HCT116 (cell line): ENCODE measurements around the gene HIVEP1. TPM values are rescaled to one million over a fixed set of nuclear protein-coding genes. Genes with fewer than 3 reads are reported as not detected.

ENCODE experiments used
- ATAC-seq: fragments of 200-7000 bp; cut with Tn5 transposase; 2 replicates; pipeline ENCODE4 v1.9.1; 2020; ENCODE audit warnings: mild to moderate bottlenecking, moderate library complexity
- BruUV-seq: library from RNA; stranded (reverse); fragments of 400-500 nt; replicated peaks from 2 replicates; lab custom pipeline; 2021; lab: Mats Ljungman, UMichigan
- CTCF ChIA-PET: fragments of 300-600 bp; sonication (Branson Sonifier 250); formaldehyde crosslinking; loops from one replicate; lab custom pipeline; 2021; ENCODE audit warnings: antibody characterized with exemption; lab: Charles Lee
- POLR2A ChIA-PET: fragments of 300-600, 350-600 bp; sonication (Branson Sonifier 250); formaldehyde crosslinking; loops from one replicate; lab custom pipeline; 2021; ENCODE audit warnings: antibody characterized with exemption; lab: Charles Lee
- RAD21 ChIA-PET, 2 experiments: fragments of 300-600 bp; sonication (Branson Sonifier 250); formaldehyde crosslinking; loops; one replicate each; lab custom pipeline; 2023; ENCODE audit warnings: low total read pairs in 2 of 2; ENCODE audit not compliant: uncharacterized antibody in 2 of 2, unreplicated experiment in 2 of 2, low non-redundant PET in 1 of 2; lab: Charles Lee
- DNase-seq: peaks from one replicate; pipeline ENCODE4 v3.0.0-alpha.2; 2010; ENCODE audit warnings: low read depth, low spot score
- H2AFZ ChIP-seq: fragments of 200-600 bp; shearing (Covaris generic), sonication (generic); 2 replicates; pipeline ENCODE4 v1.6.1; 2017; ENCODE audit warnings: low read depth, mixed run types, mixed read lengths, antibody characterized with exemption, low read length; ENCODE audit not compliant: poor library complexity, severe bottlenecking
- H3K27ac ChIP-seq: 2 replicates; pipeline ENCODE4 v1.5.1; 2012; ENCODE audit warnings: low read depth, low read length
- H3K27me3 ChIP-seq: fragments of 200-600 bp; sonication (generic); 2 replicates; pipeline ENCODE4 v1.6.1; 2016; ENCODE audit warnings: mixed run types, low read length, mixed read lengths; ENCODE audit not compliant: insufficient read depth
- H3K36me3 ChIP-seq, 2 experiments: fragments of 200-500 bp in 1 of 2; fragments of 200-600 bp in 1 of 2; sonication (Bioruptor generic) in 1 of 2; sonication (generic) in 1 of 2; 2 replicates each; pipeline versions ENCODE4 v1.5.1 to v1.6.1; 2014 to 2016; ENCODE audit warnings: low read length in 2 of 2, inconsistent platforms in 1 of 2, mixed read lengths in 1 of 2, mixed run types in 1 of 2; ENCODE audit not compliant: insufficient read depth in 2 of 2, control insufficient read depth in 1 of 2
- H3K4me1 ChIP-seq, 2 experiments: fragments of 200-600 bp in 1 of 2; sonication (generic) in 1 of 2; 2 replicates each; pipeline versions ENCODE4 v1.5.1 to v1.6.1; 2012 to 2017; ENCODE audit warnings: low read length in 2 of 2, inconsistent platforms in 1 of 2, mild to moderate bottlenecking in 1 of 2, mixed read lengths in 1 of 2, mixed run types in 1 of 2, moderate library complexity in 1 of 2; ENCODE audit not compliant: insufficient read depth in 2 of 2, control insufficient read depth in 1 of 2
- H3K4me2 ChIP-seq: fragments of 200-600 bp; sonication (generic); 2 replicates; pipeline ENCODE4 v1.6.1; 2017; ENCODE audit warnings: mixed run types, low read length, mixed read lengths
- H3K4me3 ChIP-seq, 2 experiments: fragments of 200-600 bp in 1 of 2; sonication (generic) in 1 of 2; replicated peaks in 1 of 2; 2 replicates each; pipeline ENCODE4 v1.5.1; 2011 to 2016; ENCODE audit warnings: low read length in 2 of 2, control low read depth in 1 of 2, low read depth in 1 of 2, mild to moderate bottlenecking in 1 of 2, mixed read lengths in 1 of 2, mixed run types in 1 of 2
- H3K79me2 ChIP-seq: fragments of 200-600 bp; sonication (generic); 2 replicates; pipeline ENCODE4 v1.6.1; 2017; ENCODE audit warnings: mild to moderate bottlenecking, mixed run types, low read length, moderate library complexity, mixed read lengths; ENCODE audit not compliant: insufficient read depth
- H3K9ac ChIP-seq: fragments of 200-600 bp; sonication (generic); 2 replicates; pipeline ENCODE4 v1.6.1; 2016; ENCODE audit warnings: low read length, mixed read lengths
- H3K9me2 ChIP-seq: fragments of 200-600 bp; sonication (generic), shearing (Covaris generic); 2 replicates; pipeline ENCODE4 v1.6.1; 2017; ENCODE audit warnings: mixed run types, mild to moderate bottlenecking, moderate library complexity; ENCODE audit not compliant: insufficient read depth
- H3K9me3 ChIP-seq, 2 experiments: fragments of 200-500 bp in 1 of 2; fragments of 200-600 bp in 1 of 2; sonication (Bioruptor generic) in 1 of 2; sonication (generic) in 1 of 2; 2 replicates each; pipeline ENCODE4 v1.6.1; 2014 to 2017; ENCODE audit warnings: low read length in 2 of 2, mixed read lengths in 2 of 2, inconsistent platforms in 1 of 2, low read depth in 1 of 2, mild to moderate bottlenecking in 1 of 2, mixed run types in 1 of 2, moderate library complexity in 1 of 2; ENCODE audit not compliant: control insufficient read depth in 1 of 2, insufficient read depth in 1 of 2
- H4K20me1 ChIP-seq: fragments of 200-600 bp; sonication (generic), shearing (Covaris generic); 2 replicates; pipeline ENCODE4 v1.6.1; 2017; ENCODE audit warnings: mixed run types, mild to moderate bottlenecking, moderate library complexity; ENCODE audit not compliant: insufficient read depth
- CBX3 ChIP-seq: IDR thresholded peaks from 2 replicates; pipeline ENCODE4 v1.6.1; 2012; ENCODE audit warnings: low read depth
- CEBPB ChIP-seq: IDR thresholded peaks from 2 replicates; pipeline ENCODE4 v1.6.1; 2012; ENCODE audit warnings: low read depth
- CTCF ChIP-seq, 3 experiments: fragments of 200-600 bp in 1 of 3; sonication (generic) in 1 of 3; IDR thresholded peaks in 2 of 3; conservative IDR thresholded peaks in 1 of 3; 2 replicates each; pipeline ENCODE4 v1.5.1; 2012 to 2017; ENCODE audit warnings: low read depth in 2 of 3, low read length in 2 of 3, antibody characterized with exemption in 1 of 3, borderline replicate concordance in 1 of 3, control low read depth in 1 of 3, mild to moderate bottlenecking in 1 of 3, mixed read lengths in 1 of 3, mixed run types in 1 of 3, moderate library complexity in 1 of 3; ENCODE audit not compliant: insufficient read depth in 1 of 3
- ELF1 ChIP-seq: IDR thresholded peaks from 2 replicates; pipeline ENCODE4 v1.6.1; 2012; ENCODE audit warnings: low read depth, borderline replicate concordance
- EZH2 ChIP-seq: fragments of 200-600 bp; sonication (generic); IDR thresholded peaks from 2 replicates; pipeline ENCODE4 v1.6.1; 2017; ENCODE audit warnings: antibody characterized with exemption, mixed run types
- EZH2phosphoT487 ChIP-seq: fragments of 200-600 bp; IDR thresholded peaks from 2 replicates; pipeline ENCODE4 v1.6.1; 2018; ENCODE audit warnings: antibody characterized with exemption, borderline replicate concordance
- POLR2A ChIP-seq: IDR thresholded peaks from 2 replicates; pipeline ENCODE4 v1.7.0; 2011; ENCODE audit warnings: borderline replicate concordance; ENCODE audit not compliant: insufficient read depth, insufficient read length; ENCODE audit errors: extremely low read depth
- POLR2AphosphoS5 ChIP-seq: IDR thresholded peaks from 2 replicates; pipeline ENCODE4 v1.6.1; 2011; ENCODE audit warnings: mild to moderate bottlenecking, low read depth, low read length, moderate library complexity
- RAD21 ChIP-seq: IDR thresholded peaks from 2 replicates; pipeline ENCODE4 v1.6.1; 2012; ENCODE audit warnings: low read depth, mild to moderate bottlenecking
- SIN3A ChIP-seq: IDR thresholded peaks from 2 replicates; pipeline ENCODE4 v1.6.1; 2012; ENCODE audit warnings: low read depth
- SP1 ChIP-seq: IDR thresholded peaks from 2 replicates; pipeline ENCODE4 v1.6.1; 2012; ENCODE audit warnings: low read depth
- SRF ChIP-seq: IDR thresholded peaks from 2 replicates; pipeline ENCODE4 v1.6.1; 2012; ENCODE audit warnings: low read depth
- TCF7L2 ChIP-seq: IDR thresholded peaks from 2 replicates; pipeline ENCODE4 v1.7.0; 2011; ENCODE audit warnings: borderline replicate concordance, inconsistent platforms; ENCODE audit not compliant: insufficient read depth, insufficient read length; ENCODE audit errors: extremely low read depth
- ZFX ChIP-seq: fragments of 450-650 bp; IDR thresholded peaks from 2 replicates; pipeline ENCODE4 v1.6.1; 2017
- intact Hi-C: fragments of 100-400 bp; cut with micrococcal nuclease; formaldehyde crosslinking; loops from 2 replicates; pipeline ENCODE4 v1.10.0; 2022
- total RNA-seq: library from RNA; stranded (reverse); gene quantifications from one replicate; pipeline ENCODE4 v1.2.1, GENCODE V29; 2021; ENCODE audit not compliant: unreplicated experiment
- TF ChIP-seq, protein P1 (sequence below): IDR thresholded peaks from 2 replicates; pipeline ENCODE4 v1.6.1; 2012; ENCODE audit warnings: low read depth
- TF ChIP-seq, protein P2 (sequence below): IDR thresholded peaks from 2 replicates; pipeline ENCODE4 v1.6.1; 2012

The HIVEP1 gene
- total RNA-seq, 1 experiment from 2014 or later, result 11.2 TPM

DNA sequence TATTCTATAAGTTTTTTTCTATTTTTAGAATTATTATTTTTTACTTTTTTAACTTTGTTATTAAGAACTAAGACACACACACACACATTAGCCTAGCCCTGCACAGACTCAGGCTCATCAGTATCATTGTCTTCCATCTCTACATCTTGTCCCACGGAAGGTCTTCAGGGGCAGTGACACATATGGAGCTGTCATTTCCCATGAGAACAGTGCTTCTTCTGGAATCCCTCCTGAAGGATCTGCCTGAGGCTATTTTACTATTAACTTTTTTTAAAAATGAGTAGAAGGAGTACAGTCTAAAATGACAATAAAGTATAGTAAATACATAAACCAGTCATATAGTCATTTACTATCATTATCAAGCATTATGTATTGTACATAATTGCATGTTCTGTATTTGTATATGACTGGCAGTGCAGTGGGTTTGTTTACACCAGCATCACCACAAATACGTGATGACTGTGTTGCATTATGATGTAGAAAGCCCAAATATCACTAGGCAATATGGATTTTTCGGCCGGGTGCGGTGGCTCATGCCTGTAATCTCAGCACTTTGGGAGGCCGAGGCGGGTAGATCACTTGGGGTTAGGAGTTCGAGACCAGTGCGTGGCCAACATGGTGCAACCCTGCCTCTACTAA lies 57.9 kb downstream of the HIVEP1 start:
- Histone ChIP-seq H3K4me2 (no peak overlapping the region), H3K4me3 (no peak overlapping the region), H3K79me2 (no peaks in the 10 kb centered on the region), H3K9me3 (no peaks in the 10 kb centered on the region), H4K20me1 (no peaks in the 10 kb centered on the region; the same call in 1 of the 2 replicates), H3K9ac (no peak overlapping the region), H3K27ac (no peak overlapping the region), H3K9me2 (no peaks in the 10 kb centered on the region), H3K27me3 (no peaks in the 10 kb centered on the region), H3K4me1 (peaks cover 0 to 4% of the 10 kb centered on the region in 2 experiments; a peak in 1 of 4 replicates), H2AFZ (no peak overlapping the region), H3K36me3 (no peaks in the 10 kb centered on the region)
- intact Hi-C loops, result no loop called here
- POLR2A ChIA-PET, result no interaction called here
- no TSS peak for BruUV-seq
- ATAC-seq, result no peak
- DNase-seq, result no peak
- TF ChIP-seq EZH2, result no peak
- TF ChIP-seq POLR2A, result no peak
- no peak for TF ChIP-seq ELF1
- no peak for TF ChIP-seq CEBPB
- no peak for TF ChIP-seq CBX3
- no peak for TF ChIP-seq EZH2phosphoT487
- no peak for TF ChIP-seq POLR2AphosphoS5
- no peak for TF ChIP-seq RAD21
- TF ChIP-seq SIN3A, result no peak
- TF ChIP-seq, protein P1, sequence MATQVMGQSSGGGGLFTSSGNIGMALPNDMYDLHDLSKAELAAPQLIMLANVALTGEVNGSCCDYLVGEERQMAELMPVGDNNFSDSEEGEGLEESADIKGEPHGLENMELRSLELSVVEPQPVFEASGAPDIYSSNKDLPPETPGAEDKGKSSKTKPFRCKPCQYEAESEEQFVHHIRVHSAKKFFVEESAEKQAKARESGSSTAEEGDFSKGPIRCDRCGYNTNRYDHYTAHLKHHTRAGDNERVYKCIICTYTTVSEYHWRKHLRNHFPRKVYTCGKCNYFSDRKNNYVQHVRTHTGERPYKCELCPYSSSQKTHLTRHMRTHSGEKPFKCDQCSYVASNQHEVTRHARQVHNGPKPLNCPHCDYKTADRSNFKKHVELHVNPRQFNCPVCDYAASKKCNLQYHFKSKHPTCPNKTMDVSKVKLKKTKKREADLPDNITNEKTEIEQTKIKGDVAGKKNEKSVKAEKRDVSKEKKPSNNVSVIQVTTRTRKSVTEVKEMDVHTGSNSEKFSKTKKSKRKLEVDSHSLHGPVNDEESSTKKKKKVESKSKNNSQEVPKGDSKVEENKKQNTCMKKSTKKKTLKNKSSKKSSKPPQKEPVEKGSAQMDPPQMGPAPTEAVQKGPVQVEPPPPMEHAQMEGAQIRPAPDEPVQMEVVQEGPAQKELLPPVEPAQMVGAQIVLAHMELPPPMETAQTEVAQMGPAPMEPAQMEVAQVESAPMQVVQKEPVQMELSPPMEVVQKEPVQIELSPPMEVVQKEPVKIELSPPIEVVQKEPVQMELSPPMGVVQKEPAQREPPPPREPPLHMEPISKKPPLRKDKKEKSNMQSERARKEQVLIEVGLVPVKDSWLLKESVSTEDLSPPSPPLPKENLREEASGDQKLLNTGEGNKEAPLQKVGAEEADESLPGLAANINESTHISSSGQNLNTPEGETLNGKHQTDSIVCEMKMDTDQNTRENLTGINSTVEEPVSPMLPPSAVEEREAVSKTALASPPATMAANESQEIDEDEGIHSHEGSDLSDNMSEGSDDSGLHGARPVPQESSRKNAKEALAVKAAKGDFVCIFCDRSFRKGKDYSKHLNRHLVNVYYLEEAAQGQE, result no peak
- no peak for TF ChIP-seq CTCF (IDR thresholded peaks at IDR 0.05 in 2 of 3, conservative IDR thresholded peaks at IDR 0.05 in 1 of 3; ENCODE audit: borderline replicate concordance in 1 of 3, insufficient read depth in 1 of 3, low read depth in 2 of 3, low read length in 2 of 3)
- no peak for TF ChIP-seq SP1
- no peak for TF ChIP-seq ZFX
- no peak for TF ChIP-seq SRF
- no peak for TF ChIP-seq TCF7L2
- TF ChIP-seq, protein P2, sequence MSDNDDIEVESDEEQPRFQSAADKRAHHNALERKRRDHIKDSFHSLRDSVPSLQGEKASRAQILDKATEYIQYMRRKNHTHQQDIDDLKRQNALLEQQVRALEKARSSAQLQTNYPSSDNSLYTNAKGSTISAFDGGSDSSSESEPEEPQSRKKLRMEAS, result no peak
- TF ChIP-seq, all 23 proteins: peak for 0
- ChIA-PET RAD21 (no interaction called here), CTCF (no interaction called here)
